ENCODE results near the gene NTHL1.
"Not testable (repeated sequence)": the region's sequence is repeated elsewhere in the genome, so short reads cannot be mapped to it uniquely, and the experiment has no call there.

Gene NTHL1

GRCh38 chr16:2013527-2013926 is 34.1 kb downstream of the NTHL1 start:
- peaks cover under 1% of the 10 kb centered on the region for H3K36me3 ChIP-seq (ENCODE audit: control insufficient read depth, insufficient read depth, low read length)
- no peak overlapping the region for H3K4me3 ChIP-seq (ENCODE audit: extremely low read depth, insufficient read depth, low read length, poor library complexity, severe bottlenecking)
- no peak overlapping the region for H3K27ac ChIP-seq (ENCODE audit: low read depth, low read length, severe bottlenecking)
- no peaks in the 10 kb centered on the region for H3K9me3 ChIP-seq (ENCODE audit: control insufficient read depth, low read length)
- peaks cover 7% of the 10 kb centered on the region for H3K4me1 ChIP-seq (ENCODE audit: control insufficient read depth, insufficient read depth, low read length, poor library complexity, severe bottlenecking)
- WGBS, 2 experiments (ENCODE audit: insufficient coverage in 2 of 2): 92 to 95% methylated on average over 6 to 13 of the region's 15 CpGs

DNA sequence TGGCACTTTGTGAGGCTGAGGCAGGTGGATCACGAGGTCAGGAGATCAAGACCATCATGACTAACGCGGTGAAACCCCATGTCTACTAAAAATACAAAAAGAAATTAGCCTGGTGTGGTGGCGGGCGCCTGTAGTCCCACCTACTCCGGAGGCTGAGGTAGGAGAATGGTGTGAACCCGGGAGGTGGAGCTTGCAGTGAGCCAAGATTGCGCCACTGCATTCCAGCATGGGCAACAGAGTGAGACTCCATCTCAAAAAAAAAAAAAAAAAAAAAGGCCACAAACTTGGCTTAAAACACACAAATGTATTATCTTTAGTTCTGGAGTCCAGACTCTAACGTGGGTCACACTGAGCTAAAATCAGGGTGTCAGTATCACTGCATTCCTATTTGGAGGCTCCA is 35.9 kb downstream of the NTHL1 start:
- Histone ChIP-seq H3K4me1 (ENCODE audit: control insufficient read depth, insufficient read depth, low read length, poor library complexity, severe bottlenecking) (peaks cover 24% of the 10 kb centered on the region), H3K36me3 (ENCODE audit: control insufficient read depth, insufficient read depth, low read length) (peaks cover 19% of the 10 kb centered on the region)
- H3K27ac ChIP-seq (ENCODE audit: low read depth, low read length, severe bottlenecking); H3K9me3 ChIP-seq (ENCODE audit: control insufficient read depth, low read length); H3K4me3 ChIP-seq (ENCODE audit: extremely low read depth, insufficient read depth, low read length, poor library complexity, severe bottlenecking): not testable (repeated sequence)
- 75 to 90% methylated on average over 2 to 6 of the region's 9 CpGs for WGBS, 2 experiments (ENCODE audit: insufficient coverage in 2 of 2)

DNA sequence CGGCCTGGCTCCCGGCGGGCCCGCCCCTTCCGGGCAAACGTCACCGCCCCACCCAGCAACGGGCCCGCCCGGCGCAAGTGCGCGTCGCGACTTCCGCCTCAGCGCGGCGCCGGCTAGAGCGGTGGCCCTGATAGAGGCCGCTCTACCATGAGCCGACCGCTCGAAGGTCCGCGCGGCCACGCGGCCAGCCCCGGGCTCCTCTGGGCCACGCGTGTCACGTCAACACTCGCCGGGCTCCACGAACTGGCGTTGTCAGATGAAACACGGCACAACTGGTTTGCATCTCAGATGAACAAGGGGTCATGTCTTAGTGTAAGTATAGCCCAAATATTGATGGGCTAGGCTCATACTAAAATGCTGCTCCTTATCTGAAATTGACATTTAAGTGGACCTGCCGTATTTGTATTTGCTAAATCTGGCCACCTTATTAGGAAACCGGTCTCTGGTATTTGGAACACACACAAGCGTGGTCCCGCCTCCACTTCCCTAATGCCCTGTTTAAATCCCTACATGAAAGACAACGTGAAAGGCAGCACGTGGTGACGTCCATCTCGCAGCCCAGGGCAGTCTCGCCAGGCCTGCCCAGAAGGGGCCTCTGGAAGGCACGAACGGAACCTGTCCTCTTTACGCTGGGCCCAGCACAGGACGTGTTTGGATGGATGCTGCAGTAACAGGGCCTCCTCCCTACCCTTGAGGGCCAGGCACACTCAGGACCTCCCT is 37.7 kb downstream of the NTHL1 start, which contains the start of gene ZNF598:
ZNF598 (minus strand) TSS at position 31 of the 720 bp plus-strand sequence.
- peak within 1 kb of the TSS; percentile 80 for H3K27ac ChIP-seq (ENCODE audit: low read depth, low read length, severe bottlenecking)
- H3K4me3 ChIP-seq (ENCODE audit: extremely low read depth, insufficient read depth, low read length, poor library complexity, severe bottlenecking): peak within 1 kb of the TSS; percentile 88
- no peaks in the 10 kb centered on the region for H3K9me3 ChIP-seq (ENCODE audit: control insufficient read depth, low read length)
- WGBS, 2 experiments (ENCODE audit: insufficient coverage in 2 of 2): 5 to 6% methylated on average over 47 to 50 of the region's 52 CpGs
- H3K36me3 ChIP-seq (ENCODE audit: control insufficient read depth, insufficient read depth, low read length): peaks cover 29% of the 10 kb centered on the region
- peaks cover 27% of the 10 kb centered on the region for H3K4me1 ChIP-seq (ENCODE audit: control insufficient read depth, insufficient read depth, low read length, poor library complexity, severe bottlenecking)

DNA sequence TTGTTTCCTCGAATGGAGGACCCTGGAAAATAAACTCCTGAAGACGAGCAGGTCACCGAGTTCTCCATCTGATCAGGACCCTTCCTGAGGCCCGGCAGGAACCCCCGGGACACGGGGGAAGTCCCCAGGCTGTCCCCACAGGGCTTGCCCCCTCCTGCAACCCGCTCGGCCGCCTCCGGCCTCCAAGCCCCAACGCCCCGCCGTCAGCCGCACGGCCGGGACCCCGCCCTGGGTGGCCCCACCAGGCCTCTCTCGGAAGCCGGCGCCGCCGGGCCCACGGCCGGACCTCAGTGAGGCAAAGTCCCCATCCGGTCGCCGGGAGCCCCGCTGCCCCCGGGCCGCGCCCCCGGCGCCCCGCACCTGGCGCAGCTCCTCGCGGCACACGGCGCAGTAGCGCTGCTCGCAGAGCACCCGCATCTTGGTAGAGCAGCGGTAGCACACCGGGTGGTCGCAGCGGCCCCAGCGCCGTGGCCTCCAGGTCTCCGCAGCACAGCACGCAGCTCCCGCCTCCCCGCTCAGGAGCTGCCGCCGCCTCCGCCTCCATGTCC is 38.4 kb downstream of the NTHL1 start:
- WGBS, 2 experiments (ENCODE audit: insufficient coverage in 2 of 2): 0% methylated on average over 45 to 54 of the region's 55 CpGs
- peak overlapping the region; percentile 69 for H3K27ac ChIP-seq (ENCODE audit: low read depth, low read length, severe bottlenecking)
- H3K36me3 ChIP-seq (ENCODE audit: control insufficient read depth, insufficient read depth, low read length): peaks cover 29% of the 10 kb centered on the region
- peaks cover 34% of the 10 kb centered on the region for H3K4me1 ChIP-seq (ENCODE audit: control insufficient read depth, insufficient read depth, low read length, poor library complexity, severe bottlenecking)
- H3K9me3 ChIP-seq (ENCODE audit: control insufficient read depth, low read length): no peaks in the 10 kb centered on the region
- peak overlapping the region; percentile 88 for H3K4me3 ChIP-seq (ENCODE audit: extremely low read depth, insufficient read depth, low read length, poor library complexity, severe bottlenecking)

DNA sequence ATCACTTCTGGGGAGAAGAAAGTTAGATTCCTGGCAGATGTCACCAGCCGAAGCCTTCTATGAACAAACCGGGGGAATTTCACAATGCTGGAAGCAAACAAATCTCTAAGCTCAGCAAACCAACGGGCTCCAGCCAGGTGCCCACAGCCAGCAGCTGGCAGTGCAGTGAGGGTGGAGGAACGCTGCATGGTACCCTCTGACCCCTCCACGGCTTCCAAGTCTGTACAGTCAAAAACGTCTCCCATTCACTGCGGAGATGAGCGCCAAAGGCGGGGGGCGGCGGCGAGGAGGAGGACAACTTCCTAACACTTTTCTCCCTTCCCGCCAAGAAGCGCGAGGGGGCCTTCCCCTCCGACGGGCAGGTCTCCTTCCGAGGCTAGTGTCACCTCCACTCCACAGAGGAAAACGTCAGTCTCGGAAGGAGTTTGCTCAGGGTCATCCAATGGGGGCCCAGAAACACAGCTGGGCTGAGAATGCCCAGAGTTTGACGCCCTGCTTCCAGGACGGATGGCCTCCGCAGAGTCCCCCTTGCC is 38.9 kb downstream of the NTHL1 start:
- Histone ChIP-seq H3K9me3 (ENCODE audit: control insufficient read depth, low read length) (no peaks in the 10 kb centered on the region), H3K36me3 (ENCODE audit: control insufficient read depth, insufficient read depth, low read length) (peaks cover 29% of the 10 kb centered on the region), H3K4me3 (ENCODE audit: extremely low read depth, insufficient read depth, low read length, poor library complexity, severe bottlenecking) (peak overlapping the region; percentile 88), H3K27ac (ENCODE audit: low read depth, low read length, severe bottlenecking) (peak overlapping the region; percentile 69), H3K4me1 (ENCODE audit: control insufficient read depth, insufficient read depth, low read length, poor library complexity, severe bottlenecking) (peaks cover 35% of the 10 kb centered on the region)
- 7 to 32% methylated on average over 11 to 21 of the region's 23 CpGs for WGBS, 2 experiments (ENCODE audit: insufficient coverage in 2 of 2)

DNA sequence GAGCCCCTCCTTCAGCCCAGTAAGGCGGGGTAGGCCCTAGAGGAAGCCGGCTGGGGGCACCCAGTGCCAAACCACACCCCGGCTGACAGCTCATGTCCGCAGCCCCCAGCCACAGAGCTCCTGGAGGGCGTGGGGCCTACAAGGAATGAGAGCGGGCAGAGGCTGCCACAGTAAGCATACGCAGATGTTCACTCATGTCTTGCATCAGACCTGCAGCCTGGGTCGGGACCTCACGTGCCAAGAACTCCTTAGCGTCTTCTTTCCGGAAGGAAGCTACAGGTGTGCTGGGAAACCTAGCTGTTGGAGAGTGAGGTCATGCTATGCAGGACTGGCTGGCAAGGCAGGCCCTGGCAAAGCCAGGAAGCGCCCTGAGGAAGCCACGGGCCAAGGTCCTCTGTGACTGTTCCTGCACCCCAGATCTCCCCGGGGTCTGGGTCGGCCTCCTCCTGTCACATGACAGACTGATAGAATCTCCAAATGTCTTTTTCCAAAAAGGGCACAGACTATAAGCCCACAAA is 39.6 kb downstream of the NTHL1 start:
- H3K4me1 ChIP-seq (ENCODE audit: control insufficient read depth, insufficient read depth, low read length, poor library complexity, severe bottlenecking): peaks cover 35% of the 10 kb centered on the region
- peak overlapping the region; percentile 88 for H3K4me3 ChIP-seq (ENCODE audit: extremely low read depth, insufficient read depth, low read length, poor library complexity, severe bottlenecking)
- H3K9me3 ChIP-seq (ENCODE audit: control insufficient read depth, low read length): no peaks in the 10 kb centered on the region
- no peak overlapping the region for H3K27ac ChIP-seq (ENCODE audit: low read depth, low read length, severe bottlenecking)
- H3K36me3 ChIP-seq (ENCODE audit: control insufficient read depth, insufficient read depth, low read length): peaks cover 35% of the 10 kb centered on the region
- 90 to 96% methylated on average over 15 of the region's 15 CpGs for WGBS, 2 experiments (ENCODE audit: insufficient coverage in 2 of 2)

- WGBS, 2 experiments (ENCODE audit: insufficient coverage in 2 of 2): 95 to 96% methylated on average over 16 of the region's 16 CpGs
- H3K4me3 ChIP-seq (ENCODE audit: extremely low read depth, insufficient read depth, low read length, poor library complexity, severe bottlenecking): no peak overlapping the region
- H3K4me1 ChIP-seq (ENCODE audit: control insufficient read depth, insufficient read depth, low read length, poor library complexity, severe bottlenecking): peaks cover 35% of the 10 kb centered on the region
- H3K36me3 ChIP-seq (ENCODE audit: control insufficient read depth, insufficient read depth, low read length): peaks cover 43% of the 10 kb centered on the region
- no peaks in the 10 kb centered on the region for H3K9me3 ChIP-seq (ENCODE audit: control insufficient read depth, low read length)
- no peak overlapping the region for H3K27ac ChIP-seq (ENCODE audit: low read depth, low read length, severe bottlenecking)
Observed at GRCh38 chr16:2007081-2007836, 40.4 kb downstream of the NTHL1 start.

DNA sequence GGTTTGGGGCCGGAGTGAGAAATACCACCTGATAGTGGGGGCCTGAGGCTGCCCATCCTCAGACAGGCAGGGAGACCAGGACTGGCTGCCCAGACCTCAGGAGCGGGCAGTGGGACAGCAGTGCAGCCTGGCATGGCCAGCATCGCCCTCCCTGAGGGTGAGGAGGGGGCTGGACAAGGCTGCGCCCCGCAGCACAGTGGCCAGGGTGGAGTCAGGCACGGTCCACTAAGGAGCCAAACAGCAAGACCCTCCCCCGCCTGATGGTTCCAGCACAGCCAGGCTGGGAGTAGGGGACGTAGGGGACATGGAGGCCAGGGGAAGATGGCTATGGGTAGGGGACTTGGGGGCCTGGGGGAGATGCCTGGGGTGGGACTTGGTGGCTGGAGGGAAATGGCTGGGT is 41.3 kb downstream of the NTHL1 start:
- Histone ChIP-seq H3K4me3 (ENCODE audit: extremely low read depth, insufficient read depth, low read length, poor library complexity, severe bottlenecking) (no peak overlapping the region), H3K27ac (ENCODE audit: low read depth, low read length, severe bottlenecking) (no peak overlapping the region), H3K4me1 (ENCODE audit: control insufficient read depth, insufficient read depth, low read length, poor library complexity, severe bottlenecking) (peaks cover 35% of the 10 kb centered on the region), H3K9me3 (ENCODE audit: control insufficient read depth, low read length) (no peaks in the 10 kb centered on the region), H3K36me3 (ENCODE audit: control insufficient read depth, insufficient read depth, low read length) (peaks cover 52% of the 10 kb centered on the region)
- 91 to 95% methylated on average over 8 of the region's 8 CpGs for WGBS, 2 experiments (ENCODE audit: insufficient coverage in 2 of 2)

DNA sequence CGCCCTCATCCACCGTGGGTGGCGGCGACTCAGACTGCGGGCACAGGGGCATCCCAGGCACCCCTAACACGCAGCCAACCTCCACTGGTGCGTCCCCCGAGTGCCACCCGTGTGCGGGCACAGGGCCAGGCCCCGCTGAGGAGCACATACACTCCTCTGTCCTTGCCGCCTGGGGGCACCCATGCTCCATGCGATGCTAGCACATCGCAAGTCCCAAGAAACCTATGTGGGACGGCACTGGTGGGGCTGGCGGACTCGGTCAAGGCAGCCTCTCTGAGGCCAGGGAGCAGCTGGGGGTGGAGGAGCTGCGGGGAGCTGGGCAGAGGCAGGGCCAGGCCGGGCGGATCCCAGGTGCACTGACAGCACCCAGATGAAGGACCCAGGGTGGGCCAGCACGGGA is 42.0 kb downstream of the NTHL1 start:
- Histone ChIP-seq H3K4me3 (ENCODE audit: extremely low read depth, insufficient read depth, low read length, poor library complexity, severe bottlenecking) (no peak overlapping the region), H3K9me3 (ENCODE audit: control insufficient read depth, low read length) (no peaks in the 10 kb centered on the region), H3K27ac (ENCODE audit: low read depth, low read length, severe bottlenecking) (no peak overlapping the region), H3K4me1 (ENCODE audit: control insufficient read depth, insufficient read depth, low read length, poor library complexity, severe bottlenecking) (peaks cover 34% of the 10 kb centered on the region), H3K36me3 (ENCODE audit: control insufficient read depth, insufficient read depth, low read length) (peaks cover 59% of the 10 kb centered on the region)
- 90 to 93% methylated on average over 19 to 21 of the region's 21 CpGs for WGBS, 2 experiments (ENCODE audit: insufficient coverage in 2 of 2)

- WGBS, 2 experiments (ENCODE audit: insufficient coverage in 2 of 2): 92 to 94% methylated on average over 31 to 33 of the region's 34 CpGs
- H3K9me3 ChIP-seq (ENCODE audit: control insufficient read depth, low read length): no peaks in the 10 kb centered on the region
- no peak overlapping the region for H3K27ac ChIP-seq (ENCODE audit: low read depth, low read length, severe bottlenecking)
- H3K4me3 ChIP-seq (ENCODE audit: extremely low read depth, insufficient read depth, low read length, poor library complexity, severe bottlenecking): no peak overlapping the region
- peaks cover 66% of the 10 kb centered on the region for H3K36me3 ChIP-seq (ENCODE audit: control insufficient read depth, insufficient read depth, low read length)
- peaks cover 28% of the 10 kb centered on the region for H3K4me1 ChIP-seq (ENCODE audit: control insufficient read depth, insufficient read depth, low read length, poor library complexity, severe bottlenecking)
Observed at GRCh38 chr16:2004795-2005517, 42.7 kb downstream of the NTHL1 start.
